WTC11 (cell line): ENCODE data around the gene RFX3. TPM values are rescaled to one million over a fixed set of nuclear protein-coding genes. Genes with fewer than 3 reads are reported as not detected.

Experiments
- ATAC-seq: fragments of 200-7000 bp; cut with Tn5 transposase; 2 replicates; pipeline ENCODE4 v1.10.0; 2021; ENCODE audit warnings: mild to moderate bottlenecking, moderate library complexity
- CTCF ChIA-PET: fragments of 300-600 bp; sonication (Branson Sonifier 250); formaldehyde crosslinking; loops from one replicate; lab custom pipeline; 2021; ENCODE audit warnings: antibody characterized with exemption; lab: Charles Lee
- POLR2A ChIA-PET: fragments of 350-600 bp; sonication (Branson Sonifier 250); formaldehyde crosslinking; loops from one replicate; lab custom pipeline; 2021; ENCODE audit warnings: antibody characterized with exemption; lab: Charles Lee
- DNase-seq: peaks from one replicate; pipeline ENCODE4 v3.0.0; 2021; ENCODE audit warnings: low spot score
- H3K27ac Mint-ChIP-seq: 2 replicates; pipeline ENCODE4 v1.8.0; 2021; ENCODE audit warnings: mixed read lengths
- H3K27me3 Mint-ChIP-seq: 2 replicates; pipeline ENCODE4 v1.8.0; 2021; ENCODE audit warnings: low read depth, mild to moderate bottlenecking, moderate library complexity, mixed read lengths
- H3K36me3 Mint-ChIP-seq: 2 replicates; pipeline ENCODE4 v1.8.0; 2021; ENCODE audit warnings: mixed read lengths
- H3K4me1 Mint-ChIP-seq: 2 replicates; pipeline ENCODE4 v1.8.0; 2022; ENCODE audit warnings: mixed read lengths
- H3K4me3 Mint-ChIP-seq: 2 replicates; pipeline ENCODE4 v1.8.0; 2021; ENCODE audit warnings: mild to moderate bottlenecking, moderate library complexity, mixed read lengths
- H3K9me3 Mint-ChIP-seq: 2 replicates; pipeline ENCODE4 v1.8.0; 2021; ENCODE audit warnings: mixed read lengths
- CBFB ChIP-seq: sonication (generic); formaldehyde crosslinking; IDR thresholded peaks from 2 replicates; pipeline ENCODE4 v1.8.1; 2022; ENCODE audit warnings: mild to moderate bottlenecking, low read depth, missing genetic modification reagents
- CREM ChIP-seq: sonication (generic); formaldehyde crosslinking; IDR thresholded peaks from 2 replicates; pipeline ENCODE4 v1.8.1; 2022; ENCODE audit warnings: mild to moderate bottlenecking, missing genetic modification reagents, moderate library complexity
- ELF4 ChIP-seq: sonication (generic); formaldehyde crosslinking; IDR thresholded peaks from 2 replicates; pipeline ENCODE4 v1.8.1; 2022; ENCODE audit warnings: low read depth, mild to moderate bottlenecking, moderate library complexity, missing genetic modification reagents
- EMX1 ChIP-seq: fragments of 250-450 bp; sonication (Bioruptor Pico); IDR thresholded peaks from 2 replicates; pipeline ENCODE4 v1.8.0; 2021; ENCODE audit warnings: mild to moderate bottlenecking
- FOXJ3 ChIP-seq: sonication (generic); formaldehyde crosslinking; IDR thresholded peaks from 2 replicates; pipeline ENCODE4 v1.9.0; 2021; ENCODE audit warnings: missing genetic modification reagents, mild to moderate bottlenecking, borderline replicate concordance
- FOXP1 ChIP-seq: sonication (generic); formaldehyde crosslinking; IDR thresholded peaks from 2 replicates; pipeline ENCODE4 v1.8.0; 2022; ENCODE audit warnings: missing genetic modification reagents, mild to moderate bottlenecking, moderate library complexity, borderline replicate concordance
- JAZF1 ChIP-seq: fragments of 250-450 bp; sonication (Bioruptor Pico); IDR thresholded peaks from 2 replicates; pipeline ENCODE4 v1.9.0; 2021; ENCODE audit warnings: moderate library complexity, mild to moderate bottlenecking, inconsistent platforms
- JUN ChIP-seq: sonication (generic); formaldehyde crosslinking; IDR thresholded peaks from 2 replicates; pipeline ENCODE4 v1.8.0; 2023; ENCODE audit warnings: mild to moderate bottlenecking, missing genetic modification reagents
- KAT7 ChIP-seq: sonication (generic); formaldehyde crosslinking; IDR thresholded peaks from 2 replicates; pipeline ENCODE4 v1.8.1; 2023; ENCODE audit warnings: missing genetic modification reagents, mild to moderate bottlenecking, borderline replicate concordance
- MLX ChIP-seq: sonication (generic); formaldehyde crosslinking; IDR thresholded peaks from 2 replicates; pipeline ENCODE4 v1.8.1; 2023; ENCODE audit warnings: mild to moderate bottlenecking, missing genetic modification reagents, moderate library complexity
- NFYB ChIP-seq: sonication (generic); formaldehyde crosslinking; conservative IDR thresholded peaks from 2 replicates; pipeline ENCODE4 v1.8.0; 2022; ENCODE audit warnings: low read depth, missing genetic modification reagents
- OVOL2 ChIP-seq: fragments of 250-450 bp; sonication (Bioruptor Pico); IDR thresholded peaks from 2 replicates; pipeline ENCODE4 v1.9.0; 2021; ENCODE audit warnings: mild to moderate bottlenecking, borderline replicate concordance
- SMAD4 ChIP-seq: sonication (generic); formaldehyde crosslinking; IDR thresholded peaks from 2 replicates; pipeline ENCODE4 v1.8.0; 2022; ENCODE audit warnings: mild to moderate bottlenecking, missing genetic modification reagents
- TEAD4 ChIP-seq: sonication (generic); formaldehyde crosslinking; IDR thresholded peaks from 2 replicates; pipeline ENCODE4 v1.8.0; 2022; ENCODE audit warnings: mild to moderate bottlenecking, missing genetic modification reagents
- ZMAT4 ChIP-seq: fragments of 250-450 bp; sonication (Bioruptor Pico); IDR thresholded peaks from 2 replicates; pipeline ENCODE4 v1.9.0; 2021; ENCODE audit warnings: mild to moderate bottlenecking
- ZNF121 ChIP-seq: sonication (generic); formaldehyde crosslinking; IDR thresholded peaks from 2 replicates; pipeline ENCODE4 v1.8.0; 2023; ENCODE audit warnings: missing genetic modification reagents
- ZNF138 ChIP-seq: sonication (generic); formaldehyde crosslinking; conservative IDR thresholded peaks from 2 replicates; pipeline ENCODE4 v1.8.1; 2022; ENCODE audit warnings: mild to moderate bottlenecking, moderate library complexity, missing genetic modification reagents
- ZNF263 ChIP-seq: sonication (generic); formaldehyde crosslinking; IDR thresholded peaks from 2 replicates; pipeline ENCODE4 v1.8.1; 2022; ENCODE audit warnings: low read depth, mild to moderate bottlenecking, moderate library complexity, missing genetic modification reagents
- ZNF512 ChIP-seq: sonication (generic); formaldehyde crosslinking; IDR thresholded peaks from 2 replicates; pipeline ENCODE4 v1.8.1; 2022; ENCODE audit warnings: missing genetic modification reagents, borderline replicate concordance
- ZSCAN18 ChIP-seq: fragments of 250-450 bp; sonication (Bioruptor Pico); IDR thresholded peaks from 2 replicates; pipeline ENCODE4 v2.1.2; 2022; ENCODE audit warnings: mild to moderate bottlenecking, moderate library complexity
- total RNA-seq: library from RNA; stranded (reverse); gene quantifications from 3 replicates; pipeline ENCODE4 v1.2.3, GENCODE V29; 2021
- TF ChIP-seq, protein P1 (sequence below): sonication (generic); formaldehyde crosslinking; IDR thresholded peaks from 2 replicates; pipeline ENCODE4 v1.8.0; 2023; ENCODE audit warnings: mild to moderate bottlenecking, missing genetic modification reagents
- TF ChIP-seq, protein P2 (sequence below): sonication (generic); formaldehyde crosslinking; IDR thresholded peaks from 2 replicates; pipeline ENCODE4 v1.8.1; 2022; ENCODE audit warnings: mild to moderate bottlenecking, moderate library complexity, missing genetic modification reagents

The RFX3 gene
- total RNA-seq, 1 experiment from 2014 or later, result 13.7 TPM

DNA sequence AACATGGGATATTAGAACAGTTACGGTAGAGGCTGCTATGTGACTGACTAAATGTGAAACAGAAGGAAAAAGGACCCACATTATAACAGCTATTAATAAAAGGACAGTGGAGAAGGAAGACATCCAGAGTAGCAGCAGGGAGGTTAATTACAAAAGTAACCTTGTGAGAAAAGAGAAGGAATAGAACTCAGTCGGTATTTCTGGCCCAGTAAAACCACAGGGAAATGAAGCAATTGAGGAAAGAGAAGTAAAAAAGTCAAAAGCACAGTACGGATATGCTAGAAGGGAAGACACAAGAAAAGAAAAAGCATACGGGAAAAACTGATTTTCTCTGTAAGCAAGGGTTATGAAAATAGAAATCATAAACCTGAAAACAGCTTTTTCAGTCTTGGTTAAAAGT, 164.7 kb downstream of the RFX3 start (continued):
- TF ChIP-seq FOXJ3 (no peak), CREM (CRISPR knock-in tag) (no peak), MLX (CRISPR knock-in tag) (no peak), KAT7 (CRISPR knock-in tag) (no peak), ZMAT4 (CRISPR knock-in tag) (no peak), EMX1 (CRISPR knock-in tag) (no peak), JAZF1 (CRISPR knock-in tag) (no peak), ZNF121 (CRISPR knock-in tag) (no peak), ZSCAN18 (no peak), ZNF512 (CRISPR knock-in tag) (no peak), ZNF263 (CRISPR knock-in tag) (no peak)
- TF ChIP-seq, protein P1, sequence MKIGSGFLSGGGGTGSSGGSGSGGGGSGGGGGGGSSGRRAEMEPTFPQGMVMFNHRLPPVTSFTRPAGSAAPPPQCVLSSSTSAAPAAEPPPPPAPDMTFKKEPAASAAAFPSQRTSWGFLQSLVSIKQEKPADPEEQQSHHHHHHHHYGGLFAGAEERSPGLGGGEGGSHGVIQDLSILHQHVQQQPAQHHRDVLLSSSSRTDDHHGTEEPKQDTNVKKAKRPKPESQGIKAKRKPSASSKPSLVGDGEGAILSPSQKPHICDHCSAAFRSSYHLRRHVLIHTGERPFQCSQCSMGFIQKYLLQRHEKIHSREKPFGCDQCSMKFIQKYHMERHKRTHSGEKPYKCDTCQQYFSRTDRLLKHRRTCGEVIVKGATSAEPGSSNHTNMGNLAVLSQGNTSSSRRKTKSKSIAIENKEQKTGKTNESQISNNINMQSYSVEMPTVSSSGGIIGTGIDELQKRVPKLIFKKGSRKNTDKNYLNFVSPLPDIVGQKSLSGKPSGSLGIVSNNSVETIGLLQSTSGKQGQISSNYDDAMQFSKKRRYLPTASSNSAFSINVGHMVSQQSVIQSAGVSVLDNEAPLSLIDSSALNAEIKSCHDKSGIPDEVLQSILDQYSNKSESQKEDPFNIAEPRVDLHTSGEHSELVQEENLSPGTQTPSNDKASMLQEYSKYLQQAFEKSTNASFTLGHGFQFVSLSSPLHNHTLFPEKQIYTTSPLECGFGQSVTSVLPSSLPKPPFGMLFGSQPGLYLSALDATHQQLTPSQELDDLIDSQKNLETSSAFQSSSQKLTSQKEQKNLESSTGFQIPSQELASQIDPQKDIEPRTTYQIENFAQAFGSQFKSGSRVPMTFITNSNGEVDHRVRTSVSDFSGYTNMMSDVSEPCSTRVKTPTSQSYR (CRISPR knock-in tag), result no peak

- H3K4me3 Mint-ChIP-seq, result no peak overlapping the region
- TF ChIP-seq KAT7 (CRISPR knock-in tag) (no peak), ELF4 (CRISPR knock-in tag) (no peak), ZNF138 (CRISPR knock-in tag) (no peak), NFYB (CRISPR knock-in tag) (no peak), TEAD4 (CRISPR knock-in tag) (no peak), JUN (no peak), CBFB (CRISPR knock-in tag) (no peak), OVOL2 (CRISPR knock-in tag) (no peak), JAZF1 (CRISPR knock-in tag) (no peak), SMAD4 (no peak), FOXP1 (CRISPR knock-in tag) (no peak)
- TF ChIP-seq, protein P1 (CRISPR knock-in tag), result no peak
- TF ChIP-seq, protein P2, sequence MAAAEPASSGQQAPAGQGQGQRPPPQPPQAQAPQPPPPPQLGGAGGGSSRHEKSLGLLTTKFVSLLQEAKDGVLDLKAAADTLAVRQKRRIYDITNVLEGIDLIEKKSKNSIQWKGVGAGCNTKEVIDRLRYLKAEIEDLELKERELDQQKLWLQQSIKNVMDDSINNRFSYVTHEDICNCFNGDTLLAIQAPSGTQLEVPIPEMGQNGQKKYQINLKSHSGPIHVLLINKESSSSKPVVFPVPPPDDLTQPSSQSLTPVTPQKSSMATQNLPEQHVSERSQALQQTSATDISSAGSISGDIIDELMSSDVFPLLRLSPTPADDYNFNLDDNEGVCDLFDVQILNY (CRISPR knock-in tag), result no peak
- POLR2A ChIA-PET, result no interaction called here
- DNase-seq, result no peak
- no peak overlapping the region for H3K27ac Mint-ChIP-seq
- peaks cover 10% of the 10 kb centered on the region; the same call in 1 of the 2 replicates for H3K9me3 Mint-ChIP-seq
- CTCF ChIA-PET, result interaction anchor here (1.1 kb wide), 1 partner anchor 81 kb away, joined by 3 read pairs; no protein-coding TSS in a partner anchor
- peaks cover 45% of the 10 kb centered on the region for H3K4me1 Mint-ChIP-seq
- peaks cover 4% of the 10 kb centered on the region; the same call in 1 of the 2 replicates for H3K36me3 Mint-ChIP-seq
- no peaks in the 10 kb centered on the region for H3K27me3 Mint-ChIP-seq
- ATAC-seq, result no peak
Measured at GRCh38 chr9:3360245-3360644, 165.6 kb downstream of the RFX3 start.
